ENCODE results near the gene HPS5.

The HPS5 gene

GRCh38 chr11:18308242-18308641 is 13.7 kb downstream of the HPS5 start:
- Histone ChIP-seq H3K79me2 (ENCODE audit: insufficient read depth, low read length) (no peaks in the 10 kb centered on the region), H3K4me2 (ENCODE audit: low read depth, low read length, poor library complexity, severe bottlenecking) (no peak overlapping the region), H3K9ac (ENCODE audit: low read depth, low read length, poor library complexity, severe bottlenecking) (no peak overlapping the region), H3K4me3 (ENCODE audit: low read length, poor library complexity, severe bottlenecking) (no peak overlapping the region), H3K27me3 (ENCODE audit: insufficient read depth, low read length, poor library complexity, severe bottlenecking) (no peaks in the 10 kb centered on the region), H3K4me1 (ENCODE audit: insufficient read depth, low read length, poor library complexity, severe bottlenecking) (no peaks in the 10 kb centered on the region), H2AFZ (ENCODE audit: low read length) (no peak overlapping the region), H3K9me2 (replicated peaks; ENCODE audit: low read depth, low read length) (no peaks in the 10 kb centered on the region), H4K20me1 (ENCODE audit: insufficient read depth, low read length, poor library complexity, severe bottlenecking) (no peaks in the 10 kb centered on the region), H3K36me3 (ENCODE audit: insufficient read depth, low read length) (peaks cover 55% of the 10 kb centered on the region; the same call in 1 of the 2 replicates), H3K9me3 (ENCODE audit: insufficient read depth, low read depth, low read length) (no peaks in the 10 kb centered on the region), H3F3A (ENCODE audit: low read depth) (no peaks in the 10 kb centered on the region)
- TF ChIP-seq CTCF (conservative IDR thresholded peaks at IDR 0.05; ENCODE audit: low read length) (no peak), EZH2phosphoT487 (IDR thresholded peaks at IDR 0.05; ENCODE audit: borderline replicate concordance) (no peak)

- Histone ChIP-seq H3K27me3 (ENCODE audit: insufficient read depth, low read length, poor library complexity, severe bottlenecking) (no peaks in the 10 kb centered on the region), H4K20me1 (ENCODE audit: insufficient read depth, low read length, poor library complexity, severe bottlenecking) (no peaks in the 10 kb centered on the region), H3K9me2 (replicated peaks; ENCODE audit: low read depth, low read length) (no peaks in the 10 kb centered on the region), H3K4me3 (ENCODE audit: low read length, poor library complexity, severe bottlenecking) (no peak overlapping the region), H3K4me1 (ENCODE audit: insufficient read depth, low read length, poor library complexity, severe bottlenecking) (no peaks in the 10 kb centered on the region), H3F3A (ENCODE audit: low read depth) (no peaks in the 10 kb centered on the region), H3K36me3 (ENCODE audit: insufficient read depth, low read length) (peaks cover 59% of the 10 kb centered on the region; the same call in 1 of the 2 replicates), H3K4me2 (ENCODE audit: low read depth, low read length, poor library complexity, severe bottlenecking) (no peak overlapping the region), H3K79me2 (ENCODE audit: insufficient read depth, low read length) (no peaks in the 10 kb centered on the region), H3K9me3 (ENCODE audit: insufficient read depth, low read depth, low read length) (no peaks in the 10 kb centered on the region), H2AFZ (ENCODE audit: low read length) (no peak overlapping the region), H3K9ac (ENCODE audit: low read depth, low read length, poor library complexity, severe bottlenecking) (no peak overlapping the region)
- TF ChIP-seq CTCF (conservative IDR thresholded peaks at IDR 0.05; ENCODE audit: low read length) = no peak
- no peak for TF ChIP-seq EZH2phosphoT487 (IDR thresholded peaks at IDR 0.05; ENCODE audit: borderline replicate concordance)
Observed at GRCh38 chr11:18307461-18308139, 14.3 kb downstream of the HPS5 start.

GRCh38 chr11:18304745-18305144 is 17.2 kb downstream of the HPS5 start:
- H3K9ac ChIP-seq (ENCODE audit: low read depth, low read length, poor library complexity, severe bottlenecking) = no peak overlapping the region
- no peak overlapping the region for H3K4me2 ChIP-seq (ENCODE audit: low read depth, low read length, poor library complexity, severe bottlenecking)
- no peaks in the 10 kb centered on the region for H4K20me1 ChIP-seq (ENCODE audit: insufficient read depth, low read length, poor library complexity, severe bottlenecking)
- no peak for TF ChIP-seq CTCF (conservative IDR thresholded peaks at IDR 0.05; ENCODE audit: low read length)
- TF ChIP-seq EZH2phosphoT487 (IDR thresholded peaks at IDR 0.05; ENCODE audit: borderline replicate concordance) = no peak
- no peak overlapping the region for H2AFZ ChIP-seq (ENCODE audit: low read length)
- no peaks in the 10 kb centered on the region for H3K9me3 ChIP-seq (ENCODE audit: insufficient read depth, low read depth, low read length)
- no peaks in the 10 kb centered on the region for H3K9me2 ChIP-seq (replicated peaks; ENCODE audit: low read depth, low read length)
- no peaks in the 10 kb centered on the region for H3F3A ChIP-seq (ENCODE audit: low read depth)
- no peaks in the 10 kb centered on the region for H3K4me1 ChIP-seq (ENCODE audit: insufficient read depth, low read length, poor library complexity, severe bottlenecking)
- H3K4me3 ChIP-seq (ENCODE audit: low read length, poor library complexity, severe bottlenecking) = no peak overlapping the region
- H3K27me3 ChIP-seq (ENCODE audit: insufficient read depth, low read length, poor library complexity, severe bottlenecking) = no peaks in the 10 kb centered on the region
- peaks cover 54% of the 10 kb centered on the region; the same call in 1 of the 2 replicates for H3K36me3 ChIP-seq (ENCODE audit: insufficient read depth, low read length)
- no peaks in the 10 kb centered on the region for H3K79me2 ChIP-seq (ENCODE audit: insufficient read depth, low read length)
